Measurements from ENCODE around the gene NEURL1B.

Gene NEURL1B

DNA sequence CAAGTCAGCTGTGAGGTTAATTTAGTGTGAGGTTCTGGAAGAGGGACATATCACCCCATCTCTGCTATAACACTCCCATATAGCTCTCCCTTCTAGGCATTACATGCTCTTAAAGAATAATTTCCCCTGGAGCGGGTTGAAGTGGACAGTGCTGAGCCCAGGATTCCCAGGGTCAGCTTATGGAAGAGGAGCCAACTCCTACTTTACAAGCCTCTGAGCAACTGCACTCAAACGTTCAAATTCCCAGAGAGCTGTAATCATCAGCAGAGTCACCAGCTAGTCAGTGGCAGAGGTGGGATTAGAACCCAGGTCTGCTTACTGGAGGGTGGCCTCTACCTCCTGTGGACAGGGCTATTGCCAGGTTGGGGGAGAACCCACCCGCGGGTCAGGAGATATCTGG, 1.4 kb downstream of the NEURL1B start:
- TF ChIP-seq, protein P1, sequence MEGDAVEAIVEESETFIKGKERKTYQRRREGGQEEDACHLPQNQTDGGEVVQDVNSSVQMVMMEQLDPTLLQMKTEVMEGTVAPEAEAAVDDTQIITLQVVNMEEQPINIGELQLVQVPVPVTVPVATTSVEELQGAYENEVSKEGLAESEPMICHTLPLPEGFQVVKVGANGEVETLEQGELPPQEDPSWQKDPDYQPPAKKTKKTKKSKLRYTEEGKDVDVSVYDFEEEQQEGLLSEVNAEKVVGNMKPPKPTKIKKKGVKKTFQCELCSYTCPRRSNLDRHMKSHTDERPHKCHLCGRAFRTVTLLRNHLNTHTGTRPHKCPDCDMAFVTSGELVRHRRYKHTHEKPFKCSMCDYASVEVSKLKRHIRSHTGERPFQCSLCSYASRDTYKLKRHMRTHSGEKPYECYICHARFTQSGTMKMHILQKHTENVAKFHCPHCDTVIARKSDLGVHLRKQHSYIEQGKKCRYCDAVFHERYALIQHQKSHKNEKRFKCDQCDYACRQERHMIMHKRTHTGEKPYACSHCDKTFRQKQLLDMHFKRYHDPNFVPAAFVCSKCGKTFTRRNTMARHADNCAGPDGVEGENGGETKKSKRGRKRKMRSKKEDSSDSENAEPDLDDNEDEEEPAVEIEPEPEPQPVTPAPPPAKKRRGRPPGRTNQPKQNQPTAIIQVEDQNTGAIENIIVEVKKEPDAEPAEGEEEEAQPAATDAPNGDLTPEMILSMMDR (IDR thresholded peaks at IDR 0.05; ENCODE audit: extremely low read depth, missing control alignments) = no peak
- no peak for DNase-seq (ENCODE audit: low spot score)

DNA sequence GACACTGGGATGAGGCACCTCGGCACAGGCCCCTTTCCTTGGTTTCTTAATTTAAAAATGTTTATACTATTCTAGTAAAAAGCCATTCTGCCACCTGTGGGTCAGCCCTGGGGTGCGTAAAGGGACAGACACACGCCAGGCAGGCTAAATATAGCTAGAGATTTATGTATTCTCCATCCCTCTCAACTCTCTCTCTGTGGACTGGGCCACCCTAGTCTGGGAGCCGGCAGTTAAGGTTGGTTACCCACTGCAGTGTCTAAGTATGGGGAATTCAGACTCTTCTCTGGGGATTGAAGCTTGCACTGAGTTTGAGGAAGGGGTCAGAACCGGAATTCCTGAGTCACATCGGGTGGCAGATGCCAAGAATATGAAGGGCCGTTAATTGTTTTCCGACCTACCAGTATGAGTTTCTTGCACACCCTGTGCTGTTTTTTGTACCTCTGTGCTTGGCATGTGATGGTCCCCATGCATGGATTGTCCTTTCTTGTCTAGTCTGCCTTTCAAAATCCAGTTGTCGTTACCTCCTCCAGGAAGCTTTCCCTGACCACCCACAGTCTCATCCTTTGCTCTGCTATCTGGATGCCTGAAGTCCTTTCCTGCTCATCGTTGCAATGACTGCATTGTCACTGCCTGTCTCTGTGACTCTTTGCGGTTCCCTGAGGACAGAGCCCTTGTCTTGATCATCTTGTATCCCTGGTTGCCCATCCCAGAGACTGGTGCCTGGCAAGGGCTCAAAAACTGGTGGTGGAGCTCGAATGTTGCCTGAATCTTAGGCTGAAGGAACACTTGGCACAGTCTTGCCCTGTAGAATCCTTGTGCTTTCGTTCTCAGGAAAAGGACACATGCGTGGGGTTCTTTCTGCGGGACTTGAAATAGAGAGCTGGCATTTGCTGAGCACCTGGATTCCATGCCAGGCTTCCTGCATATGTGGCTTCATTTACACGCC, 2.1 kb downstream of the NEURL1B start:
- DNase-seq (ENCODE audit: low spot score) = no peak

DNA sequence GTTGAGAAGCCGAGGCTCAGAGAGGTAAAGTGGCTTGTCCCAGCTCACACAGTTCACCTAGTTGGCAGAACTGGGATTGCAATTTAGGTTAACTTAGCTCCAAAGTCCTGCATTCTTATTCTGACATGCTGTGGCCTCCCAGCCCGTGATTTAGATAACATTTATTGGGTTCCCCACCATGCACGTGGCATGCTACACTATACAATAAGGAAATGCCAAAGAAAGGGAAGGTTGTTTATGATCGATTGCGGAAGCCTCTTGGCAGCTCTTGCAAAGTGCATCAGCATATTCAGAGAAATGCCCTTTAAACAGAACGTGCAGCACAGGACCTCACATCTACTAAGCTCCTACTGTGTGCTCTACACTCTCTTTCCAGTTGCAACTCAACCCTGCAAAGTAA, 3.2 kb downstream of the NEURL1B start:
- TF ChIP-seq, protein P1 (IDR thresholded peaks at IDR 0.05; ENCODE audit: extremely low read depth, missing control alignments) = no peak
- no peak for DNase-seq (ENCODE audit: low spot score)

More for the DNA sequence above, 2.1 kb downstream of the NEURL1B start:
- TF ChIP-seq, protein P1 (IDR thresholded peaks at IDR 0.05; ENCODE audit: extremely low read depth, missing control alignments) = no peak

DNA sequence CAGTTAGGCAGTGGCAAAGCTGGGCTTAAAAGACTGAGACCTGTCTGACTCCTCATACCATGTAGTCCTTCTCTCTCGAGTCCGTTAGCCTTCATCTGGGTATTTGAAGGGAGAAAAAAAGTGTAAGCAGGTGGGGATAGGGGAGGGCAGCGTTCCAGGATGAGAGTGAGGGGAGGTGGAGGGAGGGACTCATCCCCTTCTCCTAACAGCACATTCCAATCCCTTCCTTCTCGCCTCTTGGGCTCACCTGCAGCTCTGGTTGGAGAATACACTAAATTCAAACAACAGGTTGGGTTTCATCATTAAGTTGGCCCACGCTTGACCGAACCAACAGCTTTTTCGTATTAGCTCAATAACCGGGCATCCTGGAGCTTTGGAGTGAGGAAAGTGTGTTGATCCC, 3.6 kb downstream of the NEURL1B start:
- DNase-seq (ENCODE audit: low spot score) = no peak
- TF ChIP-seq, protein P1 (IDR thresholded peaks at IDR 0.05; ENCODE audit: extremely low read depth, missing control alignments) = no peak

DNA sequence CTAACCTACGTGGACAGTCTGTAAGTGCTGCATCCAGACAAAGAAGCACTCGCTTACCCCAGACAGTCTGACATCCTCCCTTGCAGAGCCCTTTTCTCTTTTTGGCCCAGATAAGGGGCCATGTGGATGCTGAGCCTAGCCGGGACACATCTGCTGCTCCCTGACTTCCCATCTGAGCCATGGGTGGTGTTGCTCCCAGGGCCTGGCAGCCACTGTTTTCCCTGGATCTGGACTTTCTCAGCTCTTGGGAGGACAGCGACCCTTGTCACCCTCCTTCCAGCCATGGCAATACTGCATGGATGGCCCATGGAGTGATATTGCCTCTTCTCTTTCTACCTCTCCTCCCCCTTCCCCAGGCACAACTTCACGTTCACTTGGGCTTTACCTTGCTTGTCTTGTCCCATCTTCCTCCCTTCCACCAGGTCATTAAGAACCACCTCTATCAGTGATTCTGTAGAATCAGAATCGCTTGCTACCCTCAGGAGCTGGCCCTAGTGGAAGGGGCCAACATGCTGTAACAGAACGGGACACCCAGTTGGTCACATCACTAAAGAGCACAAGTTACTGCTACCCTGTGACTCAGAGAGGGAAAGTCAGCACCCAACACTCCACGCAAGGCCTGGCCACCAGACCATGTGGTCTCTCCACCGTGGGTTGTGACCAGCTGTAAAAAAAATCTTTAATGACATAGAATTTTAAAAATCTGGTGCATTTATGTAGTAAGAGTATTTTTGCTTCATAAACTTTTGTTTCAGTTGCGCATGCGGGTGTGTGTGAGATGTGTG, 4.4 kb downstream of the NEURL1B start:
- TF ChIP-seq, protein P1 (IDR thresholded peaks at IDR 0.05; ENCODE audit: extremely low read depth, missing control alignments) = no peak
- DNase-seq (ENCODE audit: low spot score) = no peak

DNA sequence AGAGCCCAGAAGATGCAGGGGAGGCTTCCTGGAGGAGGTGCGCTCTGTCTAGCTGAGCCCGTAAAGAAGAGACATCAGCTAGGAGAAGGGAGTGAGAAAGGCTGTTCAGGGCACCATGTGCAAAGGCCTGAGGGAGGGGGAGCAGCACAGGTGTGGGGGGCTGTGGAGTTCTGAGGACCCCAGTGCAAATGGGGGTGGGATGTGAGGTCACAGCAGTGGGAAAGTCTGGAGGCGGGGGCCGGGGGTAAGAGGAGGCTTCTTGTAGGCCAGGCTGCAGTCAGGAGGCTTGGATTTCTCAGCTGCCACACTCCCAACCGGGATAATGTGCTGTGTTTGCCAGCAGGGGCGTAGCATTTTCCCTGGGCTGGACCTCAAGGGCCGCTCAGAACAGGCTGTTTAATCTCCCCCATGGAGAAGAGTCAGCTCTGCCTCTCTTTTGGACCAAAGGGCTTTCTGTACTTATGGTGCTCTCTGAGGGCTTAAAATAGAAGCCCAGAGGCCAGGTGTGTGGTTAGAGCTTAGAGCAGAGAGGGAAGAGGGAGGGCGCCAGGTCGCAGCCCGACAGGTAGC, 5.7 kb downstream of the NEURL1B start:
- TF ChIP-seq, protein P1 (IDR thresholded peaks at IDR 0.05; ENCODE audit: extremely low read depth, missing control alignments) = no peak

More for the DNA sequence above, 5.7 kb downstream of the NEURL1B start:
- no peak for DNase-seq (ENCODE audit: low spot score)
